Measurements from ENCODE around the gene ELL. TPM values are rescaled to one million over a fixed set of nuclear protein-coding genes. Genes with fewer than 3 reads are reported as not detected.

The ELL gene
- total RNA-seq, 1 experiment from 2014 or later, result 17.3 TPM

DNA sequence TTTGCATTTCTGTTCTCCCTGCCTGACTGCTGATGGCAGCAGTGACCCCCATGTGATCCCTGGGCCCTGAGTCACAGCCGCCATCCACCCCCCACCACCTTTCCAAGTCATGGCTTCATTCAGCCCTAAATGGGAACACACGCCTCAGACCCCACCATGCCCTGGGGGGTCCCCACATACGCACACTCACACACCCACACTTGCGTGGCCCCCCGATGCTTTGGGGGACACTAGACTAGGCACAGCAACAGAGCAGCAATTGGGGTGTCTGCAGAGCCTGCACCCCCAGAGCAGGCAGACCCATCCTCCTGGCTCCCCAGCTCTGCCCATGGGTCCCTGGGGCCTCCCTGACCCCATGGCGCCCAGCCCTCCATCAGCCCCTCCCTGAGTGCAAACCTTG lies 78.5 kb downstream of the ELL start (continued):
- TF ChIP-seq, protein P1, sequence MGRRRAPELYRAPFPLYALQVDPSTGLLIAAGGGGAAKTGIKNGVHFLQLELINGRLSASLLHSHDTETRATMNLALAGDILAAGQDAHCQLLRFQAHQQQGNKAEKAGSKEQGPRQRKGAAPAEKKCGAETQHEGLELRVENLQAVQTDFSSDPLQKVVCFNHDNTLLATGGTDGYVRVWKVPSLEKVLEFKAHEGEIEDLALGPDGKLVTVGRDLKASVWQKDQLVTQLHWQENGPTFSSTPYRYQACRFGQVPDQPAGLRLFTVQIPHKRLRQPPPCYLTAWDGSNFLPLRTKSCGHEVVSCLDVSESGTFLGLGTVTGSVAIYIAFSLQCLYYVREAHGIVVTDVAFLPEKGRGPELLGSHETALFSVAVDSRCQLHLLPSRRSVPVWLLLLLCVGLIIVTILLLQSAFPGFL (CRISPR knock-in tag; IDR thresholded peaks at IDR 0.05; ENCODE audit: borderline replicate concordance), result no peak
- no peak for TF ChIP-seq FOXJ3 (CRISPR knock-in tag; IDR thresholded peaks at IDR 0.05; ENCODE audit: borderline replicate concordance)
- TF ChIP-seq, protein P2, sequence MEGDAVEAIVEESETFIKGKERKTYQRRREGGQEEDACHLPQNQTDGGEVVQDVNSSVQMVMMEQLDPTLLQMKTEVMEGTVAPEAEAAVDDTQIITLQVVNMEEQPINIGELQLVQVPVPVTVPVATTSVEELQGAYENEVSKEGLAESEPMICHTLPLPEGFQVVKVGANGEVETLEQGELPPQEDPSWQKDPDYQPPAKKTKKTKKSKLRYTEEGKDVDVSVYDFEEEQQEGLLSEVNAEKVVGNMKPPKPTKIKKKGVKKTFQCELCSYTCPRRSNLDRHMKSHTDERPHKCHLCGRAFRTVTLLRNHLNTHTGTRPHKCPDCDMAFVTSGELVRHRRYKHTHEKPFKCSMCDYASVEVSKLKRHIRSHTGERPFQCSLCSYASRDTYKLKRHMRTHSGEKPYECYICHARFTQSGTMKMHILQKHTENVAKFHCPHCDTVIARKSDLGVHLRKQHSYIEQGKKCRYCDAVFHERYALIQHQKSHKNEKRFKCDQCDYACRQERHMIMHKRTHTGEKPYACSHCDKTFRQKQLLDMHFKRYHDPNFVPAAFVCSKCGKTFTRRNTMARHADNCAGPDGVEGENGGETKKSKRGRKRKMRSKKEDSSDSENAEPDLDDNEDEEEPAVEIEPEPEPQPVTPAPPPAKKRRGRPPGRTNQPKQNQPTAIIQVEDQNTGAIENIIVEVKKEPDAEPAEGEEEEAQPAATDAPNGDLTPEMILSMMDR (IDR thresholded peaks at IDR 0.05), result no peak
- TF ChIP-seq, protein P3, sequence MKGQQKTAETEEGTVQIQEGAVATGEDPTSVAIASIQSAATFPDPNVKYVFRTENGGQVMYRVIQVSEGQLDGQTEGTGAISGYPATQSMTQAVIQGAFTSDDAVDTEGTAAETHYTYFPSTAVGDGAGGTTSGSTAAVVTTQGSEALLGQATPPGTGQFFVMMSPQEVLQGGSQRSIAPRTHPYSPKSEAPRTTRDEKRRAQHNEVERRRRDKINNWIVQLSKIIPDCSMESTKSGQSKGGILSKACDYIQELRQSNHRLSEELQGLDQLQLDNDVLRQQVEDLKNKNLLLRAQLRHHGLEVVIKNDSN (CRISPR knock-in tag; IDR thresholded peaks at IDR 0.05), result no peak

GRCh38 chr19:18442941-18443340 lies 78.9 kb downstream of the ELL start:
- no peak overlapping the region for H3K27ac Mint-ChIP-seq
- H3K9me3 Mint-ChIP-seq, result peaks cover 5% of the 10 kb centered on the region
- DNase-seq (ENCODE audit: low spot score) (no peak), ATAC-seq (no peak)
- H3K27me3 Mint-ChIP-seq (ENCODE audit: low read depth), result no peaks in the 10 kb centered on the region
- H3K4me1 Mint-ChIP-seq, result peaks cover 17% of the 10 kb centered on the region
- peaks cover 6% of the 10 kb centered on the region for H3K36me3 Mint-ChIP-seq
- ChIA-PET POLR2A (no interaction called here), CTCF (interaction anchor here (1.0 to 1.3 kb wide), 2 partner anchors 19 to 27 kb away, joined by 3 to 5 read pairs; no protein-coding TSS in a partner anchor)
- TF ChIP-seq SMAD4 (CRISPR knock-in tag; IDR thresholded peaks at IDR 0.05), result no peak
- no peak for TF ChIP-seq ZMAT4 (CRISPR knock-in tag; IDR thresholded peaks at IDR 0.05)
- no peak for TF ChIP-seq PRRX2 (CRISPR knock-in tag; IDR thresholded peaks at IDR 0.05)
- TF ChIP-seq AFF4 (CRISPR knock-in tag; IDR thresholded peaks at IDR 0.05; ENCODE audit: borderline replicate concordance), result no peak
- TF ChIP-seq RELA (CRISPR knock-in tag; IDR thresholded peaks at IDR 0.05; ENCODE audit: borderline replicate concordance), result no peak
- TF ChIP-seq, protein P3 (CRISPR knock-in tag; IDR thresholded peaks at IDR 0.05), result no peak
- TF ChIP-seq, protein P2 (IDR thresholded peaks at IDR 0.05), result no peak
- TF ChIP-seq, protein P4, sequence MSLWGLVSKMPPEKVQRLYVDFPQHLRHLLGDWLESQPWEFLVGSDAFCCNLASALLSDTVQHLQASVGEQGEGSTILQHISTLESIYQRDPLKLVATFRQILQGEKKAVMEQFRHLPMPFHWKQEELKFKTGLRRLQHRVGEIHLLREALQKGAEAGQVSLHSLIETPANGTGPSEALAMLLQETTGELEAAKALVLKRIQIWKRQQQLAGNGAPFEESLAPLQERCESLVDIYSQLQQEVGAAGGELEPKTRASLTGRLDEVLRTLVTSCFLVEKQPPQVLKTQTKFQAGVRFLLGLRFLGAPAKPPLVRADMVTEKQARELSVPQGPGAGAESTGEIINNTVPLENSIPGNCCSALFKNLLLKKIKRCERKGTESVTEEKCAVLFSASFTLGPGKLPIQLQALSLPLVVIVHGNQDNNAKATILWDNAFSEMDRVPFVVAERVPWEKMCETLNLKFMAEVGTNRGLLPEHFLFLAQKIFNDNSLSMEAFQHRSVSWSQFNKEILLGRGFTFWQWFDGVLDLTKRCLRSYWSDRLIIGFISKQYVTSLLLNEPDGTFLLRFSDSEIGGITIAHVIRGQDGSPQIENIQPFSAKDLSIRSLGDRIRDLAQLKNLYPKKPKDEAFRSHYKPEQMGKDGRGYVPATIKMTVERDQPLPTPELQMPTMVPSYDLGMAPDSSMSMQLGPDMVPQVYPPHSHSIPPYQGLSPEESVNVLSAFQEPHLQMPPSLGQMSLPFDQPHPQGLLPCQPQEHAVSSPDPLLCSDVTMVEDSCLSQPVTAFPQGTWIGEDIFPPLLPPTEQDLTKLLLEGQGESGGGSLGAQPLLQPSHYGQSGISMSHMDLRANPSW (CRISPR knock-in tag; conservative IDR thresholded peaks at IDR 0.05; ENCODE audit: low read depth), result no peak
- TF ChIP-seq ZNF671 (CRISPR knock-in tag; IDR thresholded peaks at IDR 0.05), result no peak
- TF ChIP-seq, protein P5, sequence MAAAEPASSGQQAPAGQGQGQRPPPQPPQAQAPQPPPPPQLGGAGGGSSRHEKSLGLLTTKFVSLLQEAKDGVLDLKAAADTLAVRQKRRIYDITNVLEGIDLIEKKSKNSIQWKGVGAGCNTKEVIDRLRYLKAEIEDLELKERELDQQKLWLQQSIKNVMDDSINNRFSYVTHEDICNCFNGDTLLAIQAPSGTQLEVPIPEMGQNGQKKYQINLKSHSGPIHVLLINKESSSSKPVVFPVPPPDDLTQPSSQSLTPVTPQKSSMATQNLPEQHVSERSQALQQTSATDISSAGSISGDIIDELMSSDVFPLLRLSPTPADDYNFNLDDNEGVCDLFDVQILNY (CRISPR knock-in tag; IDR thresholded peaks at IDR 0.05), result no peak
- TF ChIP-seq, protein P1 (CRISPR knock-in tag; IDR thresholded peaks at IDR 0.05; ENCODE audit: borderline replicate concordance), result no peak
- no peak for TF ChIP-seq TEAD4 (CRISPR knock-in tag; IDR thresholded peaks at IDR 0.05)
- TF ChIP-seq IRF1 (CRISPR knock-in tag; IDR thresholded peaks at IDR 0.05), result no peak
- TF ChIP-seq ZBTB21 (CRISPR knock-in tag; IDR thresholded peaks at IDR 0.05; ENCODE audit: borderline replicate concordance), result no peak
- TF ChIP-seq ELF4 (CRISPR knock-in tag; IDR thresholded peaks at IDR 0.05; ENCODE audit: low read depth), result no peak
- TF ChIP-seq NFATC4 (CRISPR knock-in tag; IDR thresholded peaks at IDR 0.05), result no peak
- H3K4me3 Mint-ChIP-seq, result no peak overlapping the region
